Retina (tissue), 1 donor: Measurements from ENCODE around the gene FKBP14.
"Not testable (repeated sequence)": the region's sequence is repeated elsewhere in the genome, so short reads cannot be mapped to it uniquely, and the experiment has no call there.

ENCODE experiments used
- DNase-seq: peaks from one replicate; pipeline ENCODE4 v3.0.0-alpha.2; 2016

Gene FKBP14

DNA sequence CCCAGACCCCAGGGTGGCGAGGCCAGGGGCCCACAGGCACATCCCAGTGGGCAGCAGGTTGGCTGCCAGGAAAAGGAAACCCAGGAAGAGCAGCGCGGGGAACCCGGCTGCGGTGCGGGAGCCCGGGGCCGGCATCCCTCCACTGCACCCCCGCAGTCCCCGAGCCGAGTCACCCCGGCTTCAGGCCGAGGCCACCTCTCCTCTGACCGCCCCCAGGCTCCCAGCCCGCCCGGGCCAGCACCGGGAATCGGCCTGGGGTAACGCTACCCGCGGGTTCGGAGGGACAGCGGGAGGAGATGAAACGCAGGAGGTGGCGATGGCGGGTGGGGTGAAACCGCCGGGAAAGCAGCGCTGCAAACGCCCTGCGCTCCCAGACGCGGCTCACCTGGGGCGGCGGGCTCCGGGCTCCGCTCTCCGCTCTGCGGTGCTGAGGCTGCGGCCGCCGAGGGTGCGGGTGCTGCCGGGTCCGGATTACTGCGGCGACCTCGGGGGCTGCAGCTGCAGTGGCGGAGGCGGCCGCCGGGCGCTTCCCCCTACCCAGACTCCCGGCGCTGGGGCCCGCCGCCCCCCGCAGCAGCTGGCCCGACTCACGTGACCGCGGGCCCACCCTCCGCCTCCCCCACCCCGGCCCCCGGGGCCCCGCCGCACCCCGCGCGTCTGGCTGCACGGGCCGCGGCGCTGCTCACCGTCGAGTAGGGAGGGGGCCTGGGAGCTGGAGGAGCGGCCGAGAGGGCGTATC lies 37.1 kb downstream of the FKBP14 start, which contains the start of gene SCRN1:
Gene SCRN1 (minus strand): TSS at position 545 of the 739 bp plus-strand sequence. CDS start 20,734 bp downstream, outside the sequence.
- DNase-seq, result peak; percentile 85

DNA sequence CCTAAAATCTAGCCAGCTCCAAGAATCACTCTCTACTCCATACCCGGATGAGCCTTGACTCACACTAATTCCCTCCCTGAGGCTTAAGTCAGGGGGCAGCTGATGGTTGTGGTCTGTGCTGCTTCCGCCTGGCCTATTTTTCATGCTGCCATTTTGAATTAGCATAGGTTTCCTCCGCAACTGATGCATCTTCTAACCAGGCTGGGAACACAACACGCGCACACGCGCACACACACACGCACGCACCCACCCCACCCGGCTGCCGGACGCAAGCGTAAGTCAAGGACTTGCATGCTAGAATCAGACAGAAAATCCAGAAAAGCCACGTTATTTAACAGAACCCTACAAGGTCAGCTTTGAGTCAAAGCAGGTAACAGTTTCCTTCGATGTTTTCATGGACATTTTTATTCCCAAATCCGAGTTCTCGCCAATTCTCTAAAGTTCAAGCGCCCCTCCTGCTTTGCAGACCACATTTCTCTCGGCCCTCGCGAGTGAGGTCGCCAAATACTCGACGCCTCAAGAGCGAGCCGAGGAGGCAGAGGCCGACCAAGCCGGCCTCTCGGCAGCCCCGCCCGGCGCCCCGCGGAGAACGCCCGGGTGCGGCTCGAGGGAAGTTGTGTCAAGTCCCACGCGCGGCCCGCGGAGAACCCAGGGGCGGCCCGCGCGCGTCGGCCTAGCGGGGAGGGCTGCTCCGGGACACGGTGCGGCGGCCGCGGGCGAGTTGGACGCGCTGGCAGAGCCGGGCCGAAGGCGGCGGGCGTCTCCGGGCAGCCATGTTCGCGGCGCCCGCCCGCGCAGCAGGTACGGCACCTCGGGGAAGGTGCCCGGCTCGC lies 37.9 kb downstream of the FKBP14 start:
- DNase-seq, result peak; percentile 88

DNA sequence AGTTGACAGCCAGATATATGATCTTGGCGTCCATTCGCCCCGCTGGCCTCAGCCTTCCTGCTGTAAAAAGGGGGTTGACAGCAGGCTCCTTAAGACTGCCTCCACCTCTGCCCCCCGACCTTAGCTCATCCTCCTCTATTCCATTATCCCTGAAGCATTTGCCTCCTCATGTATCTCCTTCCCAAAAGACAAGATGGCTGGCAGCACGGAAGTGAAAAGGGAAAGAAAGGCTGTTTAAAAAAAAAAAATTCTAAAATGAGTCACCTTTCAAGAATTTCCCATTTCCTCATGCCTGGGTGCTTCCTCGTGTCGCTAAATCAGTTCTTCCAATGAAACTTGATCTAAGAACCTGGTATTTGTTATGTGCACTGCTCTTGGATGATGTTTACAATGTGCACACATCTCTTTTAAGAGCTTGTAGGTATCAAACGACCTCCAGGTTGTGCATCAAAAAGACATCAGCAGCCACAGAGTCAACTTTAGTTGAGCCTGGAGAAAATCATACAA lies 38.6 kb downstream of the FKBP14 start:
- DNase-seq, result peak; percentile 54

DNA sequence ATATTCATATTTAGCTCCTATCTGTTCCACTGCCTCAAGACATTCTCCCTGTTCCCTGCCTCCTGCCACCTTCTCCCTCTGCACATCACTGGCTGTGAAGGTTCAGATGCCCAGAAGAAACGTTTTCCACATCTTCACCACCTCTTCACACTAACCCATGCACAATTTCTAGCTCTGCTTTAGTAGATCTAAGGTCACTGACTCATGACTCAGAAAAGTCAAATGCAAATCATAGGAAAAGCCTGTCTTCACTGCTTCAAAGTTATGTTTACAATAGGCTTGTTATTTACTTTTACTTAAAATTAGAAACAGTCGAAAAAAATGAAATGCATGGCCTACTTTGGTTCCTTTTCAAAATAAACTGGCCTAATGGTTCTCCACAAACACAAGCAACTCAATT lies 39.4 kb downstream of the FKBP14 start:
- no peak for DNase-seq

- no peak for DNase-seq
Observed at GRCh38 chr7:29980151-29980550, 46.4 kb downstream of the FKBP14 start.

GRCh38 chr7:29977886-29978651 lies 48.4 kb downstream of the FKBP14 start:
- DNase-seq, result no peak

DNA sequence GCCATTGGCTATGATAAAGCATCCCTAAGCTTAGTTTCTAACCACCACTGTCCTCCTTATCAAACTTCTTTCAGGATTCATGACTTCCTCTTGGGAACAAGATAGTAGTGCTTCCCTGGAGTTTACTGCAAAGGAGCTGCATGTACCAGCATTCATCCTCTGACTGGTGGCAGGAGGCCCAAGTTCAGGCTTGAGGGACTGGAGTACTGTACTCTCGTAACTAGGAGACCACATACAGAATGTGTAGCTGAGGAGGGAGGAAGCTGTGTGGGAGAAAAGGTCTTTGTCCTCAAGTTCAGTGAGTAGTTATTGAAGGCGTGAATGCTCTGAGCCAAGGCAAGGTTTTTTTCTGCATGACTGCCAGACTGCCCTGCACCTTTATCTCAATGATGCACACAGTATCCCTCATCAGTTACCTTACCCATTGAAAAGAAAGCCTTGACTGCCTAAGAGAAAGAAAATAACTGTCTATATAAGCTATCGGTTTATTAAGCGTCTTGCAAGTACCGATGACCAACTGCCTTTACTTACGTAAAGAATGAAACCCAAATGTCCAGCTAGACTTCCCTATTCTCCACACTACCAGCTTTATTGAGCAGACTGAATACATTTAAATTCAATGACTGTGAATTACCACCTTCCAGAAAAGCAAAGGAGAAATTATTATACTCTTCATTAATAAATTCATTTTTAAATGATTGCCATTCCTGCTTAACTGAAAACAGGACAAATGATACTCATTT lies 49.7 kb downstream of the FKBP14 start:
- DNase-seq, result peak; percentile 57

DNA sequence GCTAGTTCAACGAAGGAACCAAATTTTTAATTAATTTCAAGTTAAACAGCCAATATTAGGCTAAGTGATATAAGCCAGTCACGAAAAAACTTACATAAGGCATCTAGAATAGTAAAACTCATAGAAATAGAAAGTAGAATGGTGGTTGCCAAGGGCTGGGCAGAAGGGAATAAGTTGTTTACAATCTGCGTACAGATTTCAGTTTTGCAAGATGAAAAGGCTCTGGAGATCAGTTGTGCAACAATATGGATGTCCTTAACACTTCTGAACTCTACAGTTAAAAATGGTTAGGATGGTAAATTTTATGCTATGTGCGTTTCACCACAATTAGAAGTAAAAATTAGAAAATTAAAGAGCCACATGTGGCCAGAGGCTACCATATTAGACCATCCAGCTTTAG lies 50.2 kb downstream of the FKBP14 start:
- no peak for DNase-seq

DNA sequence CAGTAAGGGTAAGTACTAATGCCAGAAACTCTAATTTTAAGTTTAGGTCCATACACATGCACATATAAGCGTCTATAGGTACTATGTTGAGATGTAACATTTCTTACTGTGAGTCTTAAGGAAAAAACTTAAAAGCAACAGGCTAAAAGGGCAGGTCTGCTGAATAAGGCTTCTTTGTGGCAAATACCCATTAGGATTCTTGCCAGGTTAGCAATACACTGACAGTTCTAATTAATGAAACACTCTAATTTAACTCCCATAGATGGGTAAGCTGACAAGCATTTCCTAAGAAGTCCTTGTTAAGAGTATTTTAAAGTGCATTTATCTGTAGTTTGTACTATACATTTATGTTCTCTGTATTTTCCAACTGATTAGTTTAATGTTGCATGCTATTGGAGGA lies 50.9 kb downstream of the FKBP14 start:
- no peak for DNase-seq

GRCh38 chr7:29974286-29974685 lies 52.2 kb downstream of the FKBP14 start:
- no peak for DNase-seq

- DNase-seq, result no peak
Observed at GRCh38 chr7:29972315-29972669, 54.2 kb downstream of the FKBP14 start.

DNA sequence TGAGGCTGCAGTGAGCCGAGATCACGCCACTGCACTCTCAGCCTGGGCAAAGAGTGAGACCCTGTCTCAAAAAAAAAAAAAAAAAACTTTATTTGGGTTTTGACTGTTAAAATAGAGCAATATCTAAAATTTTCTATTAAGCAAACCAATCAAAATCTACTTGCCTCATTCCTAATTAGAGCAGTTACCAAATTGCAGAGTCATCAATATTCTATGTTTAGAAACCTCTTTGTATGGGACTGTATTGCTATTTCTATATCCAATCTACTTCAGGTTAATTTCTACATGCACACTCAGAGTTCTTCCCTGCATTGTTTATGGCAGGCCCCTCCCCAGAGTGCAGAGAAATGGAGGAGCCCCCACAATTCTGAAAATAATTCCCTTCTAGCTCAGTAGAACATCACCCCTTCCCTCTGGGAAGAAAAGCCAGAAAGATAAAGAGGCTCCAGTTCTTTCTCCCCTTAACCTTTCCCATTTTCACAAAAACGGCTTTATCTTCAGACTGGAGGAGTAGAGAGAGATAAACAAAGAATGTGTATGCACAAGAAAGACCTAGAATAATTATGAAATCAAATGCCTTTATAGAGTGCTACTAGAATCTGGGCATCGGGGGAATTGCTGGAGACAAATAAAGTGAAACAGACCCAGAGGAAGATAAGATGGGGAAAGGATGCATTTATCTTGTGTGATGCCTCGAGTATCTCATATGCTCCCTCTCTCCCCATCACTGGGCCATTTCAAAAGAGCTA lies 54.8 kb downstream of the FKBP14 start:
- no peak for DNase-seq

DNA sequence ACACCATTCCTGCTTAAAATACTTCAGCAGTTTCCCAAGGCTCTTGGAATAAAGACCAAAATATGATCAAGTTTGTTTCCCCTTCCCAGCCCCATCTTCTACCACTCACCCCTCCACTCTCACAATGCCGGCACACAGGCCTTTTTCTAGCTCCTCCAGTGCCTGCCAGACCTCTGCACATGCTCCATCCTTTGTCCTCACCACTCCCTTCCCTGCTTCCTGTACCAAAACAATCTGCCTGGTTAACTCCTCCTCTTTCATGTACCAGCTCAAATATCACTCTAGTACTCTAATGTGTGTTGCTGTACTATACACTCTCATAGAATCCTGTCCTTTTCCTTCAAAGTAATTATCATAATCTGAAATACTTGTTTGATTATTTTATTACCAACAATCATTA lies 56.3 kb downstream of the FKBP14 start:
- no peak for DNase-seq

GRCh38 chr7:29969738-29970137 lies 56.8 kb downstream of the FKBP14 start:
- peak; percentile 15 for DNase-seq

DNA sequence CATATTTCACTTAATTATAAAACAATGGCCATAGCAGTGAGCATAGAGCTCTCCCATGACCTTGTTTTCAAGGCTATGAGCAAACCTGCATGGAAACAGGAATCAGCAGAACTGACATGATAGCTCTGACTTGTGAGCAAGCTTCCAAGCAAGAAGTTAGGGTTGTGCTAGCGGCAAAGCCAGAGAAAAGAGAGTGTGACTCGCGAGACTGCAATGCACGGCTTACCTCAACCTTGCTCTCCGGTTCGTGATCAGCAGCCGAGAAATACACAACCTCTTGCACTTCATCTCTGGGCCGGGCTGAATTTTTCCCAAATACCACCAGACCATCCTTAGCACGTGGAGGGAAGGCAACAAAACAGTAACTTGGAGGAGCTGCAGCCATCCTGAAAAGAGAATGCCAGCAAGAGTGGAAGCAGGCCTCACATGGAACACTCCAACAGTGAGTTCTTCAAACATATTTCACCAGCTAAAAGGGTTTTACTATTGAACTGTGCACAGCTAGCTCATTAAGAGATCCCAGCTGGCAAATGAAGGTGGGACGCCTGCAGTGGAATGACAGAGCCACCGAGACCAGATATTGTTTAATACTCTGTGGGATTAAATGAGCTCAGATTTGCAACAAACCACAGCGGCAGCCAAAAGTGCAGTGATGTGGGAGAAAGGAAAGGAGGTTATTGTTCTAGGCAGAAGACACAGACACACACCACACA lies 57.7 kb downstream of the FKBP14 start:
- peak; percentile 32 for DNase-seq

- no peak for DNase-seq
Observed at GRCh38 chr7:29965030-29965429, 61.5 kb downstream of the FKBP14 start.

- no peak for DNase-seq
Observed at GRCh38 chr7:29962035-29962434, 64.5 kb downstream of the FKBP14 start.

DNA sequence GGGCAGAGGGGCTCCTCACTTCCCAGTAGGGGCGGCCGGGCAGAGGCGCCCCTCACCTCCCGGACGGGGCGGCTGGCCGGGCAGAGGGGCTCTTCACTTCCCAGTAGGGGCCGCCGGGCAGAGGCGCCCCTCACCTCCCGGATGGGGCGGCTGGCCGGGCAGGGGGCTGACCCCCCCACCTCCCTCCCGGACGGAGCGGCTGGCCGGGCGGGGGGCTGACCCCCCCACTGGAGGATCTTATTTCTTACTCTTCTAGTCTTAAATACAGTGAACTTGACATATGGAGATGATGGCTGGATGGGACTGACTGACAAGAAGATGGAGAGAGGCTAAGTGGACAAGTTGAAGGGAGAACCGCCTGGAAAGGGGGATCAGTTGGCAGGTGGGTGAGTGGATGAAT lies 64.9 kb downstream of the FKBP14 start:
- not testable (repeated sequence) for DNase-seq
